GM23248 (cell line): ENCODE data around the gene SLC39A1. TPM values are rescaled to one million over a fixed set of nuclear protein-coding genes. Genes with fewer than 3 reads are reported as not detected.
A peak's percentile ranks its signal among the peaks of the same experiment; 100 is the strongest.

Experiments used
- DNase-seq: peaks from one replicate; pipeline ENCODE4 v3.0.0-alpha.2; 2015
- H2AFZ ChIP-seq: fragments of 200-600 bp; sonication (generic); 2 replicates; pipeline ENCODE4 v1.6.1; 2016; ENCODE audit warnings: antibody characterized with exemption
- H3F3A ChIP-seq: fragments of 200-600 bp; sonication (generic); 2 replicates; pipeline ENCODE4 v1.6.1; 2016; ENCODE audit warnings: mild to moderate bottlenecking, antibody characterized with exemption, mixed run types; ENCODE audit not compliant: insufficient read depth
- H3K27ac ChIP-seq: fragments of 200-600 bp; sonication (generic); 2 replicates; pipeline ENCODE4 v1.5.1; 2016; ENCODE audit warnings: mild to moderate bottlenecking
- H3K27me3 ChIP-seq: fragments of 200-600 bp; sonication (generic); replicated peaks from 2 replicates; pipeline ENCODE4 v1.6.1; 2016; ENCODE audit warnings: mild to moderate bottlenecking; ENCODE audit not compliant: insufficient read depth
- H3K36me3 ChIP-seq: fragments of 200-600 bp; sonication (generic); 2 replicates; pipeline ENCODE4 v1.6.1; 2016; ENCODE audit warnings: low read depth, mild to moderate bottlenecking
- H3K4me1 ChIP-seq: fragments of 200-600 bp; sonication (generic); 2 replicates; pipeline ENCODE4 v1.6.1; 2016; ENCODE audit warnings: mild to moderate bottlenecking; ENCODE audit not compliant: insufficient read depth
- H3K4me2 ChIP-seq: fragments of 200-600 bp; sonication (generic); one replicate; pipeline ENCODE4 v1.6.1; 2016; ENCODE audit warnings: mild to moderate bottlenecking; ENCODE audit not compliant: unreplicated experiment
- H3K4me3 ChIP-seq: fragments of 200-600 bp; sonication (generic); 2 replicates; pipeline ENCODE4 v1.5.1; 2016; ENCODE audit warnings: mild to moderate bottlenecking
- H3K79me2 ChIP-seq: fragments of 200-600 bp; sonication (generic); 2 replicates; pipeline ENCODE4 v1.6.1; 2016; ENCODE audit warnings: mild to moderate bottlenecking; ENCODE audit not compliant: insufficient read depth
- H3K9ac ChIP-seq: fragments of 200-600 bp; sonication (generic); 2 replicates; pipeline ENCODE4 v1.6.1; 2016; ENCODE audit warnings: mild to moderate bottlenecking
- H3K9me2 ChIP-seq: fragments of 200-600 bp; sonication (generic); 2 replicates; pipeline ENCODE4 v1.6.1; 2016; ENCODE audit warnings: mixed run types, mild to moderate bottlenecking, moderate library complexity; ENCODE audit not compliant: insufficient read depth
- H3K9me3 ChIP-seq: fragments of 200-600 bp; sonication (generic); one replicate; pipeline ENCODE4 v1.6.1; 2017; ENCODE audit warnings: low read depth
- H4K20me1 ChIP-seq: fragments of 200-600 bp; sonication (generic); 2 replicates; pipeline ENCODE4 v1.6.0; 2016; ENCODE audit not compliant: insufficient read depth
- EZH2 ChIP-seq: fragments of 200-600 bp; sonication (generic); IDR thresholded peaks from 2 replicates; pipeline ENCODE4 v1.6.1; 2018; ENCODE audit warnings: antibody characterized with exemption, mild to moderate bottlenecking; ENCODE audit not compliant: insufficient read depth, poor library complexity, severe bottlenecking
- EZH2phosphoT487 ChIP-seq: fragments of 200-600 bp; sonication (generic); IDR thresholded peaks from 2 replicates; pipeline ENCODE4 v1.6.1; 2018; ENCODE audit warnings: antibody characterized with exemption, moderate library complexity, mild to moderate bottlenecking, low read depth; ENCODE audit not compliant: insufficient read depth
- WGBS, 2 experiments: methylation state at CpG; one replicate each; pipeline ENCODE4 v1.1.6; 2015 to 2017; ENCODE audit warnings: low lambda C conversion rate in 2 of 2, low coverage in 1 of 2; ENCODE audit errors: missing lambda C conversion rate in 2 of 2; 5-methylcytosine and 5-hydroxymethylcytosine counted together
- in situ Hi-C: fragments of 300-500 bp; cut with MboI; formaldehyde crosslinking; loops from 2 replicates; pipeline ENCODE4 v1.15.0; 2020
- polyA plus RNA-seq: library from polyadenylated mRNA; unstranded; fragments of >200 nt; fragmentation: Nextera tagmentation; extraction: Ambion mirVana; gene quantifications from 2 replicates; pipeline ENCODE4 v1.2.1, GENCODE V29; 2016
- total RNA-seq: library from RNA; depleted of rRNA; stranded (reverse); fragments of >200 nt; shearing (Covaris generic); gene quantifications from 2 replicates; pipeline ENCODE4 v1.2.3, GENCODE V29; 2014

SLC39A1 gene
- total and polyA plus RNA-seq, 2 experiments from 2014 or later = 91.9 to 120 TPM

DNA sequence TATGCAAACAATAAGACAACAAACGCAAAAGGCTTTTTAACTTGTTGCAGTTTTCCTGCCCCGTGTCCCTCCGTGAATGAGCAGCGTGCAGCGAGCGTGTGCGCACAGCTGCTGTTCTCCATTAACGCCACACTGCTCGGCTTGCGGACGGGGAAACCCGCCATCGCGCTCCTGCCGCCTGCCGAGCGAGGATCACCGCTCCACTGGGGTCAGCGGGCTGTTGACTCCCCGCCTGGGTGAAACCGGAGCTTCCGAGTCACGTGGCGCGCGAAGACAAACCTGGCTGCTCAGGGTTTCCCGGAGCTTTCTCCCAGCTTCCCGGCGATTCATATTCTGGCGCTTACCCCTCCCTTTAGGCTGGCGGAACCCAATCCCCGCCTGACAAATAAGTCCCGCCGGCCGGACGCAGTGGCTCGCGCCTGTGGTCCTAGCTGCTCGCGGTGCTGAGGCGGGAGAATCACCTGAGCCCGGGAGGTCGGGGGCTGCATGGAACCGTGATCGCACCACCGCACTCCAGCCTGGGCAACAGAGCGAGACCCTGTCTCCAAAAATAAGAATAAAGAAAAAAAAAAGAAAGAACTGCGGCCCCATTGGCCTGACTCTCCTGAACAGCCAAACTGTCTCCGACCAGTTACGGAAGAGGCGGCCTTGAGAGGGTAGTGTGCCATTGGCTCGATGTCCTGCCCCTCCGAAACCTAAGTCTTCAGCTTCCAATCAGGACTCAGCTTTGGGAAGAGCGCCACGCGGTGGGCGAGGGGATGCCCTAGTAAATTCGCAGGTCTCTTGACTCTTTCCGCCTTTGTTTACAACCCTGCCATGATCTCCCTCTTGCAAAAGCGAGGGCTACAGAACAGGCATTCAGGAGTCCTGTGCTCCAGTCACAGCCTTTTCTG lies 4.0 kb upstream of the SLC39A1 start, which contains the start of gene CREB3L4:
Gene CREB3L4 (plus strand): TSS at position 796 of the 893 bp plus-strand sequence. CDS start 624 bp downstream, outside the sequence.
- peak within 1 kb of the TSS; percentile 87 for H3K27ac ChIP-seq
- no peaks in the 10 kb centered on the region for H3K9me3 ChIP-seq
- no peaks in the 10 kb centered on the region for H4K20me1 ChIP-seq
- peaks cover 21% of the 10 kb centered on the region for H3K4me1 ChIP-seq
- H3F3A ChIP-seq = peaks cover 17% of the 10 kb centered on the region
- no peak for TF ChIP-seq EZH2
- no peak for TF ChIP-seq EZH2phosphoT487
- peak within 1 kb of the TSS; percentile 91 for H3K4me3 ChIP-seq
- H3K27me3 ChIP-seq = no peaks in the 10 kb centered on the region
- peak; percentile 98 for DNase-seq
- in situ Hi-C loops = no loop called here
- peak within 1 kb of the TSS; percentile 96 for H3K4me2 ChIP-seq
- H2AFZ ChIP-seq = peak within 1 kb of the TSS; percentile 94
- 1 to 2% methylated on average over 60 of the region's 60 CpGs for WGBS, 2 experiments
- H3K36me3 ChIP-seq = no peaks in the 10 kb centered on the region
- H3K9ac ChIP-seq = peak within 1 kb of the TSS; percentile 85
- no peaks in the 10 kb centered on the region for H3K9me2 ChIP-seq
- H3K79me2 ChIP-seq = peaks cover 34% of the 10 kb centered on the region

GRCh38 chr1:153963850-153964331 lies 554 bp upstream of the SLC39A1 start:
- Histone ChIP-seq H3F3A (peaks cover 22% of the 10 kb centered on the region), H3K9ac (peak overlapping the region; percentile 88), H3K36me3 (no peaks in the 10 kb centered on the region), H2AFZ (peak overlapping the region; percentile 75), H3K4me1 (peaks cover 21% of the 10 kb centered on the region), H4K20me1 (no peaks in the 10 kb centered on the region), H3K27me3 (no peaks in the 10 kb centered on the region), H3K4me2 (peak overlapping the region; percentile 94), H3K9me2 (no peaks in the 10 kb centered on the region), H3K4me3 (peak overlapping the region; percentile 77), H3K79me2 (peaks cover 47% of the 10 kb centered on the region), H3K9me3 (no peaks in the 10 kb centered on the region), H3K27ac (peak overlapping the region; percentile 81)
- WGBS, 2 experiments = 3 to 4% methylated on average over 22 of the region's 22 CpGs
- in situ Hi-C loops = no loop called here
- DNase-seq = peak; percentile 58
- TF ChIP-seq EZH2 = no peak
- TF ChIP-seq EZH2phosphoT487 = no peak

DNA sequence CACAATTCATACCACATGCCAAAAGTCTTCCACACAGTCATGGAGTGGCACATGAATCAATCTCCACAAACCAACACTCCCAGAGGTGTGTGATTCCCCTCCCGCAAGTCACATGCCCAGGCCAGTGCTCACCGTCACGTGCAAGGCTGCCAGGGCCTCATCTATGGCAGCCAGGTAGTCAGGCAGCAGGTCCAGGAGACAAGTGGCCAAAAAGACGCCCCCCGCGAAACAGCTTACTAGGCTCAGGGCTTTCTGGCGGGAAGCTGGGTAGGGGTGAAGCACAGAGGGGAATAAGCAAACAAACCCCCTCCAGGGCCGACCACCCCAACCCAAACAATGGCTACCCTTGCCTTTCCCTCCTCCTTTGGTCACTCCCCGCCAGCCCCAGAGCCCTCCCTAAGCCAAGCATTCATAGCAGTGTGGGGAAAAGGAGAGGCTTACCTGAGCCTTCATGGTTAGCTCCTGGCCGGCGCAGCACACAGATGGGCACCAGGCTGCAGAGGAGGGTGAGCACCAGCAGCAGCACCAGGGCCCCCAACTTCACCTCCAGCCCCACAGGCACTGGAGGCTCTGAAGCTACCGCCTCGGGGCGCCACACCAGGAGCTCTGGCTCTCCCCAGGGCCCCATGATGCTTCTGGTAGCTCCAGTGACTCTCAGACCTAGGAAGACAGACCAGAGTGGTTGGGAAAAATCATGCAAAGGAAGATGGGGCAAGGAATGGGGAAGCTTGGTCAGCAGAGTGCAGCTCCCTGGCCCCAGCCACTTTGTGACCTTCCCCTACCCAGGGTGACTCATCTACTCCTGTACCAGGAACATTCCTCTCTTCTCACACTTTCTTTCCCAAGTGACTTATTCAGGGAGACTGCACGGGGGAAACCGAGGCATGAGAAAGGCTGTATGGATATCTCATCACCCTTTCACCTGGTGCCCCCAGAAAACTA lies 978 bp downstream of the SLC39A1 start:
- in situ Hi-C loops = no loop called here
- Histone ChIP-seq H3K27ac (peak overlapping the region; percentile 81), H2AFZ (peak overlapping the region; percentile 75), H3K4me2 (peak overlapping the region; percentile 94), H3K36me3 (no peaks in the 10 kb centered on the region), H3K4me1 (peaks cover 13% of the 10 kb centered on the region), H3K9me2 (no peaks in the 10 kb centered on the region), H3K27me3 (no peaks in the 10 kb centered on the region), H3F3A (peaks cover 22% of the 10 kb centered on the region), H3K9ac (peak overlapping the region; percentile 88), H3K79me2 (peaks cover 57% of the 10 kb centered on the region), H3K9me3 (no peaks in the 10 kb centered on the region), H3K4me3 (peak overlapping the region; percentile 77), H4K20me1 (no peaks in the 10 kb centered on the region)
- TF ChIP-seq EZH2 (no peak), EZH2phosphoT487 (no peak)
- 28 to 42% methylated on average over 15 to 16 of the region's 16 CpGs for WGBS, 2 experiments
- DNase-seq = peak; percentile 83

GRCh38 chr1:153961421-153961820 lies 1.9 kb downstream of the SLC39A1 start:
- H3K4me1 ChIP-seq = peaks cover 16% of the 10 kb centered on the region
- no peak for DNase-seq

More at GRCh38 chr1:153961421-153961820, 1.9 kb downstream of the SLC39A1 start:
- Histone ChIP-seq H3K9ac (peak overlapping the region; percentile 88; the same call in 1 of the 2 replicates), H3K4me3 (peak overlapping the region; percentile 77; the same call in 1 of the 2 replicates), H3K27ac (no peak overlapping the region; the same call in 1 of the 2 replicates), H3K79me2 (peaks cover 66% of the 10 kb centered on the region), H3F3A (peaks cover 17% of the 10 kb centered on the region), H2AFZ (no peak overlapping the region), H3K4me2 (peak overlapping the region; percentile 94), H3K27me3 (no peaks in the 10 kb centered on the region), H3K9me2 (no peaks in the 10 kb centered on the region), H3K36me3 (no peaks in the 10 kb centered on the region), H3K9me3 (no peaks in the 10 kb centered on the region), H4K20me1 (no peaks in the 10 kb centered on the region)
- WGBS, 2 experiments = 67 to 69% methylated on average over 4 of the region's 4 CpGs
- in situ Hi-C loops = no loop called here
- TF ChIP-seq EZH2phosphoT487 = no peak
- no peak for TF ChIP-seq EZH2
